Activated CD8-positive, alpha-beta T cell treated with anti-CD3 and anti-CD28 coated beads for 36 hours (primary cell): ENCODE results near the gene TRPM7. TPM values are rescaled to one million over a fixed set of nuclear protein-coding genes. Genes with fewer than 3 reads are reported as not detected.
A peak's percentile ranks its signal among the peaks of the same experiment; 100 is the strongest.

Experiments
- ATAC-seq: fragments of 200-7000 bp; cut with Tn5 transposase; one replicate; pipeline ENCODE4 v1.10.0; 2021; ENCODE audit warnings: mild to moderate bottlenecking, moderate library complexity
- CTCF ChIA-PET: fragments of 350-600 bp; sonication (Branson Sonifier 250); formaldehyde crosslinking; loops from one replicate; lab custom pipeline; 2021; ENCODE audit warnings: antibody characterized with exemption; lab: Charles Lee
- POLR2A ChIA-PET: fragments of 350-600 bp; sonication (Branson Sonifier 250); formaldehyde crosslinking; loops from one replicate; lab custom pipeline; 2021; ENCODE audit warnings: antibody characterized with exemption; lab: Charles Lee
- DNase-seq: peaks from one replicate; pipeline ENCODE4 v3.0.0-alpha.2; 2020
- H3K27ac Mint-ChIP-seq: one replicate; pipeline ENCODE4 v1.8.0; 2021; ENCODE audit warnings: mild to moderate bottlenecking, mixed read lengths
- H3K27me3 Mint-ChIP-seq: one replicate; pipeline ENCODE4 v1.8.0; 2021; ENCODE audit warnings: mixed read lengths
- H3K36me3 Mint-ChIP-seq: one replicate; pipeline ENCODE4 v1.8.0; 2021; ENCODE audit warnings: low read depth, mixed read lengths
- H3K4me1 Mint-ChIP-seq: one replicate; pipeline ENCODE4 v1.8.0; 2021; ENCODE audit warnings: low read depth, mixed read lengths
- H3K4me3 Mint-ChIP-seq: one replicate; pipeline ENCODE4 v1.8.0; 2021; ENCODE audit warnings: mild to moderate bottlenecking, moderate library complexity, mixed read lengths
- H3K9me3 Mint-ChIP-seq: one replicate; pipeline ENCODE4 v1.8.0; 2021; ENCODE audit warnings: mixed read lengths
- CTCF ChIP-seq: fragments of 200-600 bp; IDR thresholded peaks from one replicate; pipeline ENCODE4 v1.8.0; 2022; ENCODE audit warnings: antibody characterized with exemption, mild to moderate bottlenecking
- intact Hi-C: fragments of 100-400 bp; cut with micrococcal nuclease; formaldehyde crosslinking; loops from one replicate; pipeline ENCODE4 v1.10.0; 2022
- total RNA-seq, 2 experiments: library from RNA; stranded (reverse); gene quantifications; one replicate each; pipeline ENCODE4 v1.2.3, GENCODE V29; 2021

TRPM7 gene
- total RNA-seq, result 10 to 100 TPM; 38.2 to 38.8 TPM

GRCh38 chr15:50686469-50687301 lies at the start of gene TRPM7:
Gene TRPM7 (minus strand): TSS chr15:50686797. CDS start chr15:50686533, 264 bp downstream.
- no peaks in the 10 kb centered on the region for H3K9me3 Mint-ChIP-seq
- H3K27ac Mint-ChIP-seq, result peak within 1 kb of the TSS; percentile 100
- peaks cover 39% of the 10 kb centered on the region for H3K36me3 Mint-ChIP-seq
- intact Hi-C loops, result loop anchor here (5.0 kb wide), 2 partner anchors 76 to 221 kb away; partner anchors contain the start of gene AP4E1
- POLR2A ChIA-PET, result interaction anchor here (0.7 to 1.6 kb wide), 9 partner anchors 12 to 332 kb away, joined by 3 to 7 read pairs (median 4); partner anchors contain the start of gene GABPB1
- peak within 1 kb of the TSS; percentile 89 for H3K4me3 Mint-ChIP-seq
- DNase-seq (peak; percentile 91), ATAC-seq (peak; percentile 78)
- CTCF ChIA-PET, result interaction anchor here (0.9 to 1.3 kb wide), 4 partner anchors 9 to 194 kb away, joined by 3 to 4 read pairs (median 3); no protein-coding TSS in a partner anchor
- H3K27me3 Mint-ChIP-seq, result no peaks in the 10 kb centered on the region
- no peak for TF ChIP-seq CTCF
- H3K4me1 Mint-ChIP-seq, result peaks cover 43% of the 10 kb centered on the region

- Mint-ChIP-seq H3K4me3 (no peak overlapping the region), H3K9me3 (no peaks in the 10 kb centered on the region), H3K27me3 (no peaks in the 10 kb centered on the region), H3K36me3 (peaks cover 24% of the 10 kb centered on the region), H3K27ac (no peak overlapping the region), H3K4me1 (no peaks in the 10 kb centered on the region)
- ChIA-PET CTCF (no interaction called here), POLR2A (no interaction called here)
- TF ChIP-seq CTCF, result no peak
- DNase-seq (no peak), ATAC-seq (no peak)
- intact Hi-C loops, result no loop called here
Observed at GRCh38 chr15:50735156-50735555, 48.6 kb upstream of the TRPM7 start.

- Mint-ChIP-seq H3K4me3 (no peak overlapping the region), H3K27me3 (no peaks in the 10 kb centered on the region), H3K27ac (no peak overlapping the region), H3K36me3 (peaks cover 26% of the 10 kb centered on the region), H3K4me1 (peaks cover 12% of the 10 kb centered on the region), H3K9me3 (no peaks in the 10 kb centered on the region)
- no peak for TF ChIP-seq CTCF
- ATAC-seq, result no peak
- DNase-seq, result no peak
- intact Hi-C loops, result no loop called here
- ChIA-PET CTCF (interaction anchor here (0.9 to 1.1 kb wide), 5 partner anchors 40 to 179 kb away, joined by 3 read pairs; partner anchors contain the start of gene TRPM7), POLR2A (interaction anchor here (0.5 to 1.1 kb wide), 2 partner anchors 14 to 45 kb away, joined by 3 read pairs; no protein-coding TSS in a partner anchor)
Observed at GRCh38 chr15:50726315-50726714, 39.7 kb upstream of the TRPM7 start.

- H3K4me1 Mint-ChIP-seq, result no peaks in the 10 kb centered on the region
- POLR2A ChIA-PET, result interaction anchor here (0.6 kb wide), 1 partner anchor 35 kb away, joined by 3 read pairs; no protein-coding TSS in a partner anchor
- no peak overlapping the region for H3K27ac Mint-ChIP-seq
- H3K4me3 Mint-ChIP-seq, result no peak overlapping the region
- CTCF ChIA-PET, result interaction anchor here (0.8 kb wide), 1 partner anchor 25 kb away, joined by 3 read pairs; no protein-coding TSS in a partner anchor
- no peak for TF ChIP-seq CTCF
- H3K36me3 Mint-ChIP-seq, result peaks cover 20% of the 10 kb centered on the region
- ATAC-seq (no peak), DNase-seq (no peak)
- H3K9me3 Mint-ChIP-seq, result no peaks in the 10 kb centered on the region
- H3K27me3 Mint-ChIP-seq, result no peaks in the 10 kb centered on the region
- intact Hi-C loops, result no loop called here
Observed at GRCh38 chr15:50718700-50719125, 32.1 kb upstream of the TRPM7 start.

- ATAC-seq, result no peak
- no peak for TF ChIP-seq CTCF
- no peaks in the 10 kb centered on the region for H3K27me3 Mint-ChIP-seq
- no peak overlapping the region for H3K27ac Mint-ChIP-seq
- ChIA-PET POLR2A (interaction anchor here (1.1 kb wide), 1 partner anchor 14 kb away, joined by 3 read pairs; no protein-coding TSS in a partner anchor), CTCF (no interaction called here)
- H3K9me3 Mint-ChIP-seq, result no peaks in the 10 kb centered on the region
- intact Hi-C loops, result no loop called here
- DNase-seq, result no peak
- no peak overlapping the region for H3K4me3 Mint-ChIP-seq
- H3K4me1 Mint-ChIP-seq, result no peaks in the 10 kb centered on the region
- peaks cover 5% of the 10 kb centered on the region for H3K36me3 Mint-ChIP-seq
Observed at GRCh38 chr15:50712018-50712417, 25.4 kb upstream of the TRPM7 start.
